Measurements from ENCODE around the gene CFAP57. TPM values are rescaled to one million over a fixed set of nuclear protein-coding genes. Genes with fewer than 3 reads are reported as not detected.

The CFAP57 gene
- total RNA-seq, 1 donor from 2014 or later = not detected

- no peaks in the 10 kb centered on the region for H3K27me3 ChIP-seq (ENCODE audit: low read depth)
- H3K4me1 ChIP-seq = peaks cover 55% of the 10 kb centered on the region
- DNase-seq = no peak
- no peaks in the 10 kb centered on the region for H3K36me3 ChIP-seq
- no peaks in the 10 kb centered on the region for H3K9me3 ChIP-seq (replicated peaks)
- H3K27ac ChIP-seq (replicated peaks) = no peak overlapping the region
- H3K4me3 ChIP-seq = no peak overlapping the region
- intact Hi-C loops (cut with micrococcal nuclease) = no loop called here
- TF ChIP-seq CTCF (IDR thresholded peaks at IDR 0.05; ENCODE audit: borderline replicate concordance) = no peak
Observed at GRCh38 chr1:43233631-43234030, 61.5 kb downstream of the CFAP57 start.

GRCh38 chr1:43234267-43234666 is 62.1 kb downstream of the CFAP57 start:
- intact Hi-C loops (cut with micrococcal nuclease) = no loop called here
- Histone ChIP-seq H3K27ac (replicated peaks) (peak overlapping the region; percentile 69), H3K4me1 (peaks cover 61% of the 10 kb centered on the region), H3K4me3 (no peak overlapping the region), H3K9me3 (replicated peaks) (no peaks in the 10 kb centered on the region), H3K27me3 (ENCODE audit: low read depth) (no peaks in the 10 kb centered on the region), H3K36me3 (no peaks in the 10 kb centered on the region)
- TF ChIP-seq CTCF (IDR thresholded peaks at IDR 0.05; ENCODE audit: borderline replicate concordance) = no peak
- DNase-seq = no peak

- Histone ChIP-seq H3K27ac (replicated peaks) (peak overlapping the region; percentile 69), H3K27me3 (ENCODE audit: low read depth) (no peaks in the 10 kb centered on the region), H3K36me3 (no peaks in the 10 kb centered on the region), H3K4me1 (peaks cover 69% of the 10 kb centered on the region), H3K9me3 (replicated peaks) (no peaks in the 10 kb centered on the region), H3K4me3 (no peak overlapping the region)
- no peak for TF ChIP-seq CTCF (IDR thresholded peaks at IDR 0.05; ENCODE audit: borderline replicate concordance)
- DNase-seq = no peak
- intact Hi-C loops (cut with micrococcal nuclease) = no loop called here
Observed at GRCh38 chr1:43235040-43235439, 62.9 kb downstream of the CFAP57 start.

- no peak for TF ChIP-seq CTCF (IDR thresholded peaks at IDR 0.05; ENCODE audit: borderline replicate concordance)
- Histone ChIP-seq H3K9me3 (replicated peaks) (no peaks in the 10 kb centered on the region), H3K27me3 (ENCODE audit: low read depth) (no peaks in the 10 kb centered on the region), H3K27ac (replicated peaks) (peak overlapping the region; percentile 69), H3K36me3 (no peaks in the 10 kb centered on the region), H3K4me1 (peaks cover 74% of the 10 kb centered on the region), H3K4me3 (no peak overlapping the region)
- DNase-seq = no peak
- intact Hi-C loops (cut with micrococcal nuclease) = no loop called here
Observed at GRCh38 chr1:43235451-43236121, 63.5 kb downstream of the CFAP57 start.

GRCh38 chr1:43237121-43237520 is 65.0 kb downstream of the CFAP57 start:
- Histone ChIP-seq H3K36me3 (no peaks in the 10 kb centered on the region), H3K9me3 (replicated peaks) (no peaks in the 10 kb centered on the region), H3K27me3 (ENCODE audit: low read depth) (no peaks in the 10 kb centered on the region), H3K4me3 (no peak overlapping the region), H3K27ac (replicated peaks) (no peak overlapping the region), H3K4me1 (peaks cover 82% of the 10 kb centered on the region)
- intact Hi-C loops (cut with micrococcal nuclease) = no loop called here
- no peak for TF ChIP-seq CTCF (IDR thresholded peaks at IDR 0.05; ENCODE audit: borderline replicate concordance)
- no peak for DNase-seq
